Testis (tissue), 2 donors: ENCODE results near the gene WDR93.

Source experiments
- POLR2A ChIP-seq: fragments of 450-650 bp; IDR thresholded peaks from one replicate; pipeline ENCODE4 v1.6.1; 2017; ENCODE audit warnings: antibody characterized with exemption, mild to moderate bottlenecking, moderate library complexity
- TF ChIP-seq, protein P1 (sequence below), 3 experiments: fragments of 450-650 bp in 2 of 3; fragments of 200-600 bp in 1 of 3; sonication (generic) in 1 of 3; IDR thresholded peaks; one replicate each; pipeline ENCODE4 v1.5.1; 2016 to 2019; ENCODE audit warnings: antibody characterized with exemption in 3 of 3, mild to moderate bottlenecking in 2 of 3, moderate library complexity in 1 of 3

DNA sequence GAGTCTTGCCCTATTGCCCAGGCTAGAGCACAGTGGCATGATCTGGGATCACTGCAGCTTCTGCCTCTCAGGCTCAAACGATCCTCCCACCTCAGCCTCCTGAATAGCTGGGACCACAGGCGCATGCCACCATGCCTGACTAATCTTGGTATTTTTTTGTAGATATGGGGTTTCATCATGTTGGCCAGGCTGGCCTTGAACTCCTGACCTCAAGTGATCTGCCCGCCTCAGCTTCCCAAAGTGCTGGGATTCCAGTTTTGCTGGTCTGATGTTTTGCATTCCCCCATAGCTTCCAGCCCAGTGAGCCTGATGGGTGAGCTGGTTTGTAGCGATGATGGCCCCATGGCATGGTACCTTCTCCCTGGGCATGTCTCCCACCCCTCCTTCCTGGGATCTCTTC lies 65.1 kb downstream of the WDR93 start:
- TF ChIP-seq, protein P1, sequence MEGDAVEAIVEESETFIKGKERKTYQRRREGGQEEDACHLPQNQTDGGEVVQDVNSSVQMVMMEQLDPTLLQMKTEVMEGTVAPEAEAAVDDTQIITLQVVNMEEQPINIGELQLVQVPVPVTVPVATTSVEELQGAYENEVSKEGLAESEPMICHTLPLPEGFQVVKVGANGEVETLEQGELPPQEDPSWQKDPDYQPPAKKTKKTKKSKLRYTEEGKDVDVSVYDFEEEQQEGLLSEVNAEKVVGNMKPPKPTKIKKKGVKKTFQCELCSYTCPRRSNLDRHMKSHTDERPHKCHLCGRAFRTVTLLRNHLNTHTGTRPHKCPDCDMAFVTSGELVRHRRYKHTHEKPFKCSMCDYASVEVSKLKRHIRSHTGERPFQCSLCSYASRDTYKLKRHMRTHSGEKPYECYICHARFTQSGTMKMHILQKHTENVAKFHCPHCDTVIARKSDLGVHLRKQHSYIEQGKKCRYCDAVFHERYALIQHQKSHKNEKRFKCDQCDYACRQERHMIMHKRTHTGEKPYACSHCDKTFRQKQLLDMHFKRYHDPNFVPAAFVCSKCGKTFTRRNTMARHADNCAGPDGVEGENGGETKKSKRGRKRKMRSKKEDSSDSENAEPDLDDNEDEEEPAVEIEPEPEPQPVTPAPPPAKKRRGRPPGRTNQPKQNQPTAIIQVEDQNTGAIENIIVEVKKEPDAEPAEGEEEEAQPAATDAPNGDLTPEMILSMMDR (IDR thresholded peaks at IDR 0.05): no peak
- no peak for TF ChIP-seq POLR2A
